Transverse colon (tissue), 4 donors: ENCODE results near the gene VPS35L. TPM values are rescaled to one million over a fixed set of nuclear protein-coding genes. Genes with fewer than 3 reads are reported as not detected.

ENCODE experiments used
- DNase-seq: peaks from one replicate; pipeline ENCODE4 v3.0.0-alpha.2; 2019
- H3K27ac ChIP-seq, 4 donors: fragments of 200-600 bp; sonication (generic); 2 replicates each; pipeline ENCODE4 v1.5.1; 2016 to 2018; ENCODE audit warnings: inconsistent platforms in 4 of 4
- H3K27me3 ChIP-seq: fragments of 200-600 bp; sonication (generic); 2 replicates; pipeline ENCODE4 v1.5.1; 2017; ENCODE audit warnings: inconsistent platforms
- H3K36me3 ChIP-seq, 4 donors: fragments of 200-600 bp; sonication (generic); 2 replicates each; pipeline ENCODE4 v1.5.1; 2017 to 2019; ENCODE audit warnings: inconsistent platforms in 4 of 4
- H3K4me1 ChIP-seq, 4 donors: fragments of 200-600 bp; sonication (generic); 2 replicates each; pipeline ENCODE4 v1.5.1; 2017 to 2020; ENCODE audit warnings: inconsistent platforms in 4 of 4
- H3K4me3 ChIP-seq, 4 donors: fragments of 200-600 bp; sonication (generic); 1 replicate in 1 of 4; 2 replicates in 3 of 4; pipeline versions ENCODE4 v1.5.1 to v1.6.1; 2017 to 2019; ENCODE audit warnings: inconsistent platforms in 4 of 4
- H3K9me3 ChIP-seq, 2 donors: fragments of 200-600 bp; sonication (generic); 2 replicates each; pipeline ENCODE4 v1.5.1; 2017 to 2019; ENCODE audit warnings: inconsistent platforms in 2 of 2
- CTCF ChIP-seq, 5 experiments: fragments of 200-600 bp in 3 of 5; fragments of 450-650 bp in 2 of 5; sonication (generic) in 3 of 5; IDR thresholded peaks; 1 replicate in 2 of 5; 2 replicates in 3 of 5; pipeline ENCODE4 v1.5.1; 2016 to 2017; ENCODE audit warnings: antibody characterized with exemption in 5 of 5, inconsistent platforms in 3 of 5, mild to moderate bottlenecking in 2 of 5, moderate library complexity in 1 of 5
- EP300 ChIP-seq: sonication (generic); formaldehyde crosslinking; IDR thresholded peaks from one replicate; pipeline ENCODE4 v1.6.1; 2017; ENCODE audit warnings: antibody characterized with exemption, low read depth
- POLR2A ChIP-seq: fragments of 450-650 bp; IDR thresholded peaks from one replicate; pipeline ENCODE4 v1.6.1; 2016; ENCODE audit warnings: antibody characterized with exemption, mild to moderate bottlenecking, moderate library complexity
- POLR2AphosphoS5 ChIP-seq, 3 donors: sonication (generic); formaldehyde crosslinking; IDR thresholded peaks; one replicate each; pipeline ENCODE4 v1.6.1; 2016; ENCODE audit warnings: antibody characterized with exemption in 3 of 3
- WGBS, 2 donors: methylation state at CpG; one replicate each; pipeline ENCODE4 v1.1.5; 2018; ENCODE audit warnings: low coverage in 1 of 2; 5-methylcytosine and 5-hydroxymethylcytosine counted together
- in situ Hi-C, 4 donors: fragments of 200-750 bp; cut with MboI; loops; one replicate each; pipeline versions ENCODE4 v1.15.0 to v1.15.1; 2017; ENCODE audit warnings: low sequenced_read_pairs in 3 of 4, low pct_ligation_motif_present in 1 of 4, low pct_unique_long_range_greater_than_20kb in 1 of 4
- intact Hi-C: fragments of 100-400 bp; cut with DNase I; formaldehyde crosslinking; loops from one replicate; pipeline ENCODE4 v1.15.1; 2023; ENCODE audit warnings: low total_unique reads
- total RNA-seq, 4 donors: library from RNA; depleted of rRNA; stranded (reverse); fragments of >200 nt; gene quantifications; one replicate each; pipeline ENCODE4 v1.1.0, GENCODE V29; 2016

Gene VPS35L
- total RNA-seq, 4 donors from 2014 or later = 40.0 to 89.8 (median 51.5) TPM

DNA sequence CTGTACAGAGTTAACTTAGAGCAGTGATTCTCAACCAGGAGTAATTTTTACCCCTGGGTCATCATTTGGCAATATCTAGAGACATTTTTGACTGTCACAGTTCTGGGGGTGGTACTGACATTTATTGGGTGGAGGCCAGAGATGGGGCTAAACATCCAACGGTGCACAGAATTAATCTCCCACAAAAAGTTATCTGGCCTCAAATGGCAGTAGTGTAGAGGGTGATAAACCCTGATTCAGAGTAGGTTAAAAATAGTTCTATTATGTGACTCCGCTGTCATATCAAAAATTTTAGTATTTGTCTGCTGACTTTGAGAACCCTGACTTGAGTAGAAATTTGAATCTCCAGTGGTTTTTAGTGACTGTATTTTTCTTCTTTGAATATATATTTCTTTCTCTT lies 19.1 kb downstream of the VPS35L start:
- in situ Hi-C loops (loop anchor here in 2 of 4 donors (25.0 kb wide), 2 partner anchors 113 to 813 kb away; no protein-coding TSS in a partner anchor), intact Hi-C loops (no loop called here)
- no peaks in the 10 kb centered on the region for H3K4me1 ChIP-seq
- peaks cover 0 to 61% (median 17%) of the 10 kb centered on the region in 4 donors for H3K36me3 ChIP-seq
- no peaks in the 10 kb centered on the region for H3K27me3 ChIP-seq
- no peak overlapping the region for H3K27ac ChIP-seq
- no peak for DNase-seq
- TF ChIP-seq CTCF (IDR thresholded peaks at IDR 0.05) (no peak), POLR2A (no peak), EP300 (no peak), POLR2AphosphoS5 (IDR thresholded peaks at IDR 0.05) (no peak)
- no peaks in the 10 kb centered on the region for H3K9me3 ChIP-seq
- 58 to 83% methylated on average over 2 of the region's 2 CpGs for WGBS, 2 donors
- no peak overlapping the region for H3K4me3 ChIP-seq

GRCh38 chr16:19578378-19578971 lies 23.0 kb downstream of the VPS35L start:
- no peaks in the 10 kb centered on the region for H3K4me1 ChIP-seq
- DNase-seq = peak; percentile 17
- in situ Hi-C loops (loop anchor here in 1 of 4 donors (25.0 kb wide), 1 partner anchor 109 kb away; no protein-coding TSS in a partner anchor), intact Hi-C loops (no loop called here)
- H3K36me3 ChIP-seq = peaks cover 0 to 66% (median 21%) of the 10 kb centered on the region in 4 donors
- peak overlapping the region in 3 of 4 donors; percentile 40 to 67 (median 64) for H3K27ac ChIP-seq
- TF ChIP-seq POLR2AphosphoS5 (IDR thresholded peaks at IDR 0.05) (no peak), EP300 (no peak), POLR2A (no peak), CTCF (IDR thresholded peaks at IDR 0.05) (no peak)
- 86 to 89% methylated on average over 4 to 10 of the region's 10 CpGs for WGBS, 2 donors
- no peaks in the 10 kb centered on the region for H3K27me3 ChIP-seq
- no peak overlapping the region for H3K4me3 ChIP-seq
- H3K9me3 ChIP-seq = no peaks in the 10 kb centered on the region

GRCh38 chr16:19582050-19582831 lies 26.7 kb downstream of the VPS35L start:
- H3K4me3 ChIP-seq = no peak overlapping the region
- intact Hi-C loops = no loop called here
- no peaks in the 10 kb centered on the region for H3K27me3 ChIP-seq
- no peak overlapping the region for H3K27ac ChIP-seq
- TF ChIP-seq CTCF (IDR thresholded peaks at IDR 0.05) (no peak), POLR2A (no peak)
- WGBS, 2 donors = 56 to 68% methylated on average over 10 of the region's 10 CpGs
- no peaks in the 10 kb centered on the region for H3K4me1 ChIP-seq
- in situ Hi-C loops = loop anchor here in 1 of 4 donors (25.0 kb wide), 1 partner anchor 105 kb away; no protein-coding TSS in a partner anchor
- peaks cover 0 to 58% (median 16%) of the 10 kb centered on the region in 4 donors for H3K36me3 ChIP-seq
- H3K9me3 ChIP-seq = no peaks in the 10 kb centered on the region
- DNase-seq = no peak

GRCh38 chr16:19583665-19584300 lies 28.3 kb downstream of the VPS35L start:
- TF ChIP-seq EP300 = no peak
- peak; percentile 65 to 85 (median 78) for TF ChIP-seq CTCF (IDR thresholded peaks at IDR 0.05)
- DNase-seq = peak; percentile 19
- H3K27ac ChIP-seq = no peak overlapping the region
- no peaks in the 10 kb centered on the region for H3K27me3 ChIP-seq
- H3K4me1 ChIP-seq = peaks cover 0 to 3% (median 0%) of the 10 kb centered on the region in 4 donors
- intact Hi-C loops = no loop called here
- 51 to 61% methylated on average over 5 of the region's 5 CpGs for WGBS, 2 donors
- H3K36me3 ChIP-seq = peaks cover 0 to 49% (median 16%) of the 10 kb centered on the region in 4 donors
- no peak overlapping the region for H3K4me3 ChIP-seq
- in situ Hi-C loops = loop anchor here in 1 of 4 donors (25.0 kb wide), 1 partner anchor 104 kb away; no protein-coding TSS in a partner anchor
- no peaks in the 10 kb centered on the region for H3K9me3 ChIP-seq
